Stimulated activated naive CD8-positive, alpha-beta T cell treated with anti-CD3 and anti-CD28 coated beads, Interleukin-15, Interleukin-2, amounts not matched to agents 100 ng/mL and 50 ng/mL, for 24 hours (primary cell): ENCODE data around the gene PDE9A.
"Not testable (repeated sequence)": the region's sequence is repeated elsewhere in the genome, so short reads cannot be mapped to it uniquely, and the experiment has no call there.

ENCODE experiments used
- H3K27ac Mint-ChIP-seq: one replicate; pipeline ENCODE4 v1.8.0; 2021; ENCODE audit warnings: mild to moderate bottlenecking, mixed read lengths
- H3K27me3 Mint-ChIP-seq: one replicate; pipeline ENCODE4 v1.8.0; 2021; ENCODE audit warnings: mixed read lengths
- H3K36me3 Mint-ChIP-seq: one replicate; pipeline ENCODE4 v1.8.0; 2021; ENCODE audit warnings: low read depth, mixed read lengths
- H3K4me1 Mint-ChIP-seq: one replicate; pipeline ENCODE4 v1.8.0; 2021; ENCODE audit warnings: low read depth, mixed read lengths
- H3K4me3 Mint-ChIP-seq: one replicate; pipeline ENCODE4 v1.8.0; 2021; ENCODE audit warnings: mild to moderate bottlenecking, mixed read lengths
- H3K9me3 Mint-ChIP-seq: one replicate; pipeline ENCODE4 v1.8.0; 2021; ENCODE audit warnings: mixed read lengths

PDE9A gene

GRCh38 chr21:42799516-42799915 lies 146.1 kb downstream of the PDE9A start:
- H3K27me3 Mint-ChIP-seq: no peaks in the 10 kb centered on the region
- no peaks in the 10 kb centered on the region for H3K36me3 Mint-ChIP-seq
- no peak overlapping the region for H3K4me3 Mint-ChIP-seq
- peak overlapping the region; percentile 41 for H3K27ac Mint-ChIP-seq
- peaks cover 14% of the 10 kb centered on the region for H3K4me1 Mint-ChIP-seq
- no peaks in the 10 kb centered on the region for H3K9me3 Mint-ChIP-seq

- H3K4me1 Mint-ChIP-seq: peaks cover 14% of the 10 kb centered on the region
- H3K9me3 Mint-ChIP-seq: no peaks in the 10 kb centered on the region
- no peak overlapping the region for H3K27ac Mint-ChIP-seq
- no peaks in the 10 kb centered on the region for H3K27me3 Mint-ChIP-seq
- no peak overlapping the region for H3K4me3 Mint-ChIP-seq
- no peaks in the 10 kb centered on the region for H3K36me3 Mint-ChIP-seq
Observed at GRCh38 chr21:42799948-42800347, 146.5 kb downstream of the PDE9A start.

- H3K4me3 Mint-ChIP-seq, H3K9me3 Mint-ChIP-seq, H3K27ac Mint-ChIP-seq, H3K36me3 Mint-ChIP-seq, H3K27me3 Mint-ChIP-seq: not testable (repeated sequence)
- peaks cover 14% of the 10 kb centered on the region for H3K4me1 Mint-ChIP-seq
Observed at GRCh38 chr21:42801616-42802015, 148.2 kb downstream of the PDE9A start.

GRCh38 chr21:42806509-42807140 lies 153.2 kb downstream of the PDE9A start:
- Mint-ChIP-seq H3K4me1 (no peaks in the 10 kb centered on the region), H3K27me3 (no peaks in the 10 kb centered on the region), H3K27ac (no peak overlapping the region), H3K9me3 (no peaks in the 10 kb centered on the region), H3K4me3 (no peak overlapping the region), H3K36me3 (no peaks in the 10 kb centered on the region)

- not testable (repeated sequence) for H3K27me3 Mint-ChIP-seq, H3K27ac Mint-ChIP-seq, H3K36me3 Mint-ChIP-seq, H3K4me1 Mint-ChIP-seq, H3K9me3 Mint-ChIP-seq, H3K4me3 Mint-ChIP-seq
Observed at GRCh38 chr21:42807293-42807895, 154.0 kb downstream of the PDE9A start.

- Mint-ChIP-seq H3K27me3 (no peaks in the 10 kb centered on the region), H3K4me1 (no peaks in the 10 kb centered on the region), H3K4me3 (no peak overlapping the region), H3K9me3 (no peaks in the 10 kb centered on the region), H3K36me3 (no peaks in the 10 kb centered on the region), H3K27ac (no peak overlapping the region)
Observed at GRCh38 chr21:42807938-42808613, 154.7 kb downstream of the PDE9A start.

DNA sequence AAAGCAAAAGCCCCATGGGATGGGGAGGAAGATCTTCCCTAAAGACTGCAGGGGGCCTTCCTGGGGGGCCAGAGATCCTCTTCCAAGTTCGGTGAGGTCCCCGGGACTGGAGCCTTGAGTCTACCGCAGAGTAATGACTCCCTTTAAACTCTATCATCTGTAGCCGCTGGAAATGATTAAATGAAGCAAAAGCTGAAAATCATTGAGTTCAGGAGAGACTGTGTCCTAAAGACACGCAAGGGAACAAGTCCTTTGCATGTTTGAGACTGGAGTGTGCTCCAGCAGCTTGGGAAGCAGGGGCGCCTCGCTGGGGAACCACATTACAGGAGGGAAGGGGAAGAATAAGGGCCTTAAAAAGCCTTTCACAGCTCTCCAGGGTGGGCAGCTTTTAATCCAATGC lies 155.8 kb downstream of the PDE9A start:
- H3K9me3 Mint-ChIP-seq: no peaks in the 10 kb centered on the region
- no peak overlapping the region for H3K4me3 Mint-ChIP-seq
- no peaks in the 10 kb centered on the region for H3K4me1 Mint-ChIP-seq
- no peaks in the 10 kb centered on the region for H3K36me3 Mint-ChIP-seq
- no peaks in the 10 kb centered on the region for H3K27me3 Mint-ChIP-seq
- H3K27ac Mint-ChIP-seq: no peak overlapping the region

GRCh38 chr21:42809577-42810475 lies 156.4 kb downstream of the PDE9A start:
- Mint-ChIP-seq H3K27ac (no peak overlapping the region), H3K36me3 (no peaks in the 10 kb centered on the region), H3K27me3 (no peaks in the 10 kb centered on the region), H3K9me3 (no peaks in the 10 kb centered on the region), H3K4me3 (no peak overlapping the region), H3K4me1 (no peaks in the 10 kb centered on the region)

DNA sequence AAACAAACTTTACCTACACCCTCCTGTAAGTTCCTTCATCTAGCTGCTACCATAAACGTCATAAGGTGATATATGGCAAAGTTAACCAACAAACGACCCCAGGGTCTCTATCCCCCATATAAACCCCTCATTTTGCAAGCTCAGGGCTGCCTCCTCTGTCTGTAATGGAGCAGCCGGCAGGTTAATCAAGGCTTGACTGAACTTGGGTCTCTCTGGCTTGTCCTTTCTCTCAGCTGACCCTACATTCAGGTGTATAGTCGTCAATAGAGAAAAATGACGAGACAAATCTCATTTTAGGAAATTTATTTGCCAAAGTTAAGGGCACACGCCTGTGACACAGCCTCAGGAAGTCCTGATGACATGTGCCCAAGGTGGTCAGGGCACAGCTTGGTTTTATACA lies 158.5 kb downstream of the PDE9A start:
- no peak overlapping the region for H3K4me3 Mint-ChIP-seq
- H3K27ac Mint-ChIP-seq: no peak overlapping the region
- H3K9me3 Mint-ChIP-seq: no peaks in the 10 kb centered on the region

GRCh38 chr21:42812528-42813241 lies 159.3 kb downstream of the PDE9A start:
- not testable (repeated sequence) for H3K27ac Mint-ChIP-seq, H3K27me3 Mint-ChIP-seq, H3K36me3 Mint-ChIP-seq, H3K4me1 Mint-ChIP-seq, H3K9me3 Mint-ChIP-seq, H3K4me3 Mint-ChIP-seq

More for the DNA sequence above, 158.5 kb downstream of the PDE9A start:
- Mint-ChIP-seq H3K4me1 (no peaks in the 10 kb centered on the region), H3K36me3 (no peaks in the 10 kb centered on the region), H3K27me3 (no peaks in the 10 kb centered on the region)

DNA sequence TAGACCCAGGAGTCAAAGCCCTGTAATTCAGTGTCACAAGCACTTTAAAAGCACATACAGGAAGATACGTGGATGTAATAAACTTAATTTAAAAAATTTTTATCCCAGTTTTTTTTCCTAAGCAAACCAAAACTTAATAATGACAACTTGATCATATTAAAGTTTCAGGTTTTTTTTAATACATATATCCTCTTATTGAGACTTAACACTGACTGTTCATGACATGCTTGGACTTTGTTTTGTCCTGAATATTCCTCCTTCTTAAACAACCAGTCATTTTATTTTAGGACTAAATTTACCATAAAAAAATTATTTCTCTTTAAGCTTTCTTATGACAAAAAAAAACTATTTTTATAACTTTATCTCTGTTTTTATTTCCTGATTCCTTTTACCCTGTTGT lies 161.8 kb downstream of the PDE9A start:
- Mint-ChIP-seq H3K4me3 (no peak overlapping the region), H3K36me3 (no peaks in the 10 kb centered on the region), H3K4me1 (no peaks in the 10 kb centered on the region), H3K27me3 (no peaks in the 10 kb centered on the region), H3K9me3 (no peaks in the 10 kb centered on the region), H3K27ac (no peak overlapping the region)

DNA sequence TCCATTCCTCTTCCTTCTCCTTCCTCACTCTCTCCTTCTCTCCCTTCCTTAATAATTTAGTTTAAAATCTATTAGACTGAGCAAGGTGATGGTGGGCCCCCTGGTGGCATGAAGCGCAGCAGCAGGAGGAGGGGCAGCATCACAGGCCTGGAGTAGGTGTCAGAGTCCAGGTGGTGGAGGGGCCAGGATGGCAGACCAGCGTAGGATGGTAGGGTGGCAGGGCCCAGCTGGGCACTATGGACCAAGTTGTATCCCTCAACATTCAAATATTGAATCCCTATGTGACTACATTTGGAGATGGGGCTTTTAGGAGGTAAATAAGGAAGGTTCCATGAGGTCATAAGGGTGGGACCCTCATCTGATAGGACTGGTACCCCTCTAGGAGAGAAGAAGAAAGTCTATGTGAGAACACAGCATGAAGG lies 164.9 kb downstream of the PDE9A start:
- H3K9me3 Mint-ChIP-seq: no peaks in the 10 kb centered on the region
- no peak overlapping the region for H3K4me3 Mint-ChIP-seq
- H3K27me3 Mint-ChIP-seq: no peaks in the 10 kb centered on the region
- no peaks in the 10 kb centered on the region for H3K4me1 Mint-ChIP-seq
- H3K36me3 Mint-ChIP-seq: no peaks in the 10 kb centered on the region
- H3K27ac Mint-ChIP-seq: no peak overlapping the region

DNA sequence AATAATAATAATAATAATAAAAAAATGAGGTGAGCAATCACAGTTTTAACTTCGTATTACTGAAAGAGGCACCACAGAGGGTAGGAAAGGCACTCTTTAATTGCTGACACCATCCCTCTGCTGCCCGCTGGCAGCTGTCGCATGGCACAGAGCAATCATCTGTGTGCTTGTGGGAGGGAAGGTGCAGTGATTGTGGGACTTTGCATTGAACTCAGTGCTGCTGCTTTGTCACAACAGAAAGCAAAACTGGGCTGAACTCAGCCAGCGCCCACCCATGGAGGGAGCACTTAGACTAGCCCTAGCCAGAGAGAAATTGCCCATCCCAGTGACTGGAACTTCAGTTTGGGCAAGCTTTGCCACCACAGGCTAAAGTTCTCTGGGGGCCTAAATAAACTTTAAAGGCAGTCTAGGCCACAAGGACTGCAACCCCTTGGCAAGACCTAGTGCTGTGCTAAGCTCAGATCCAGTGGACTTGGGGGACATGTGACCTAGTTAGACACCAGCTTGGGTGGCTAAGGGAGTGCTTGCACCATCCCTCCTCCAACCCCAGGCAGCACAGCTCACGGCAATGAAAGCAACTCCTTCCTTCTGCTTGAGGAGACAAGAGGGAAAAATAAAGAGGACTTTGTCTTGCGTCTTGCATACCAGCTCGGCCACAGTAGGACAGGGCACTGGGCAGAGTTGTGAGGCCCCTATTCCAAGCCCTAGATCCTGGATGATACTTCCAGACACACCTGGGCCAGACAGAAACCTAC lies 166.6 kb downstream of the PDE9A start:
- Mint-ChIP-seq H3K9me3 (no peaks in the 10 kb centered on the region), H3K27me3 (peaks cover 10% of the 10 kb centered on the region), H3K27ac (no peak overlapping the region), H3K4me1 (no peaks in the 10 kb centered on the region), H3K36me3 (no peaks in the 10 kb centered on the region), H3K4me3 (no peak overlapping the region)
